Lower leg skin (tissue), 3 donors: ENCODE measurements around the gene RARB.

Experiments used
- POLR2A ChIP-seq, 2 donors: fragments of 450-650 bp; IDR thresholded peaks; one replicate each; pipeline ENCODE4 v1.6.1; 2016 to 2017; ENCODE audit warnings: antibody characterized with exemption in 2 of 2, mild to moderate bottlenecking in 1 of 2, moderate library complexity in 1 of 2
- TF ChIP-seq, protein P1 (sequence below), 3 donors: fragments of 450-650 bp; IDR thresholded peaks; one replicate each; pipeline ENCODE4 v1.5.1; 2016; ENCODE audit warnings: antibody characterized with exemption in 3 of 3, mild to moderate bottlenecking in 3 of 3, moderate library complexity in 2 of 3

DNA sequence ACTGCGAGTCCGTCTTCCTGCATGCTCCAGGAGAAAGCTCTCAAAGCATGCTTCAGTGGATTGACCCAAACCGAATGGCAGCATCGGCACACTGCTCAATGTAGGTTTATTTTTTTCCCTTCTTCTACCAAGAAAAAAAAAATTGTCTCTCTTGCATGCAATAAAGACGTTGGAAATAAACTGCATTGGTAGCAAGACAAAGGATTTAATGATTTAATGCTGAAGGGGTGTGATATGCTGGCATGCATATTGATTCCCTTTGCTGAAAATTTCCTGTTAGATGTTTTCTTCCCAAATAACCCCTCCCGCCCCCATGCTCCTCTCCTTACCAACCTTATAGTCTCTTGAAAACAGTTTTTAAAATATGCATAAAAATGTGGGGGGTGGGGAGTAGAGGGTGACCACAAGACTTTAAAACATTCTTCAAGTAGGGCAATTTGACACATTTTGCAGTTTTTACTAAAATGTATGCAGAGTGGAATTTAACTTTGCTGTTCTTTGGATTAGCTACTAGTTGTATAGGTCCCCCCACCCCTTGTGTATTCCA, 799 bp downstream of the RARB start:
- TF ChIP-seq, protein P1, sequence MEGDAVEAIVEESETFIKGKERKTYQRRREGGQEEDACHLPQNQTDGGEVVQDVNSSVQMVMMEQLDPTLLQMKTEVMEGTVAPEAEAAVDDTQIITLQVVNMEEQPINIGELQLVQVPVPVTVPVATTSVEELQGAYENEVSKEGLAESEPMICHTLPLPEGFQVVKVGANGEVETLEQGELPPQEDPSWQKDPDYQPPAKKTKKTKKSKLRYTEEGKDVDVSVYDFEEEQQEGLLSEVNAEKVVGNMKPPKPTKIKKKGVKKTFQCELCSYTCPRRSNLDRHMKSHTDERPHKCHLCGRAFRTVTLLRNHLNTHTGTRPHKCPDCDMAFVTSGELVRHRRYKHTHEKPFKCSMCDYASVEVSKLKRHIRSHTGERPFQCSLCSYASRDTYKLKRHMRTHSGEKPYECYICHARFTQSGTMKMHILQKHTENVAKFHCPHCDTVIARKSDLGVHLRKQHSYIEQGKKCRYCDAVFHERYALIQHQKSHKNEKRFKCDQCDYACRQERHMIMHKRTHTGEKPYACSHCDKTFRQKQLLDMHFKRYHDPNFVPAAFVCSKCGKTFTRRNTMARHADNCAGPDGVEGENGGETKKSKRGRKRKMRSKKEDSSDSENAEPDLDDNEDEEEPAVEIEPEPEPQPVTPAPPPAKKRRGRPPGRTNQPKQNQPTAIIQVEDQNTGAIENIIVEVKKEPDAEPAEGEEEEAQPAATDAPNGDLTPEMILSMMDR (IDR thresholded peaks at IDR 0.05) = no peak
- TF ChIP-seq POLR2A (IDR thresholded peaks at IDR 0.05) = no peak
